CD14-positive monocyte (primary cell): ENCODE measurements around the gene ANXA1. TPM values are rescaled to one million over a fixed set of nuclear protein-coding genes. Genes with fewer than 3 reads are reported as not detected.

Experiments
- DNase-seq, 3 donors: peaks; one replicate each; pipeline ENCODE4 v3.0.0-alpha.2; 2011 to 2022
- H2AFZ ChIP-seq: 2 replicates; pipeline ENCODE4 v1.6.0; 2012; ENCODE audit warnings: mild to moderate bottlenecking, low read depth, low read length, inconsistent platforms; ENCODE audit not compliant: insufficient read depth, poor library complexity, severe bottlenecking
- H3K27ac ChIP-seq, 2 donors: 1 replicate in 1 of 2; 2 replicates in 1 of 2; pipeline ENCODE4 v1.5.1; 2012 to 2013; ENCODE audit warnings: low read length in 2 of 2, control low read depth in 1 of 2, inconsistent platforms in 1 of 2, low read depth in 1 of 2, mild to moderate bottlenecking in 1 of 2
- H3K27me3 ChIP-seq, 2 donors: one replicate each; pipeline versions ENCODE4 v1.6.0 to v1.6.1; 2011 to 2013; ENCODE audit warnings: low read length in 2 of 2; ENCODE audit not compliant: control insufficient read depth in 2 of 2, insufficient read depth in 2 of 2
- H3K36me3 ChIP-seq, 2 donors: replicated peaks in 1 of 2; 1 replicate in 1 of 2; 2 replicates in 1 of 2; pipeline versions ENCODE4 v1.5.1 to v1.6.1; 2012 to 2013; ENCODE audit warnings: low read length in 2 of 2, control low read depth in 1 of 2, inconsistent platforms in 1 of 2, mild to moderate bottlenecking in 1 of 2; ENCODE audit not compliant: insufficient read depth in 2 of 2, control insufficient read depth in 1 of 2
- H3K4me1 ChIP-seq, 2 donors: 1 replicate in 1 of 2; 2 replicates in 1 of 2; pipeline versions ENCODE4 v1.5.1 to v1.6.1; 2012 to 2013; ENCODE audit warnings: low read length in 2 of 2, control low read depth in 1 of 2, inconsistent platforms in 1 of 2, mild to moderate bottlenecking in 1 of 2, moderate library complexity in 1 of 2; ENCODE audit not compliant: insufficient read depth in 2 of 2, control insufficient read depth in 1 of 2
- H3K4me2 ChIP-seq: replicated peaks from 2 replicates; pipeline ENCODE3; 2012; ENCODE audit warnings: low read length, moderate library complexity, mild to moderate bottlenecking; ENCODE audit not compliant: poor library complexity, severe bottlenecking; ENCODE audit errors: extremely low read depth
- H3K4me3 ChIP-seq, 3 experiments: fragments of 200-600 bp in 1 of 3; sonication (generic) in 1 of 3; replicated peaks in 1 of 3; 1 replicate in 2 of 3; 2 replicates in 1 of 3; pipeline ENCODE4 v1.5.1; 2011 to 2013; ENCODE audit warnings: low read length in 3 of 3, mild to moderate bottlenecking in 3 of 3, control low read depth in 2 of 3, low read depth in 2 of 3, inconsistent platforms in 1 of 3, moderate library complexity in 1 of 3
- H3K79me2 ChIP-seq: 2 replicates; pipeline ENCODE4 v1.6.0; 2012; ENCODE audit warnings: mild to moderate bottlenecking, control low read depth, inconsistent platforms, low read length, moderate library complexity; ENCODE audit not compliant: insufficient read depth
- H3K9ac ChIP-seq: 2 replicates; pipeline ENCODE4 v1.6.0; 2017; ENCODE audit warnings: low read length, mild to moderate bottlenecking; ENCODE audit not compliant: insufficient read depth, poor library complexity, severe bottlenecking
- H3K9me3 ChIP-seq, 2 donors: replicated peaks in 1 of 2; 1 replicate in 1 of 2; 2 replicates in 1 of 2; pipeline versions ENCODE4 v1.5.1 to v1.6.1; 2012 to 2013; ENCODE audit warnings: low read length in 2 of 2, control low read depth in 1 of 2; ENCODE audit not compliant: control insufficient read depth in 1 of 2, insufficient read depth in 1 of 2
- H4K20me1 ChIP-seq: 2 replicates; pipeline ENCODE4 v1.6.0; 2012; ENCODE audit warnings: mild to moderate bottlenecking, low read length, control low read depth, moderate library complexity; ENCODE audit not compliant: insufficient read depth
- H3K27ac Mint-ChIP-seq, 7 donors: one replicate each; pipeline ENCODE4 v1.8.0; 2020; ENCODE audit warnings: mild to moderate bottlenecking in 7 of 7, mixed read lengths in 7 of 7, moderate library complexity in 6 of 7, inconsistent platforms in 2 of 7
- H3K27me3 Mint-ChIP-seq, 3 donors: one replicate each; pipeline ENCODE4 v1.8.0; 2021 to 2022; ENCODE audit warnings: low read depth in 3 of 3, mild to moderate bottlenecking in 3 of 3, mixed read lengths in 3 of 3, moderate library complexity in 3 of 3, inconsistent platforms in 1 of 3
- H3K36me3 Mint-ChIP-seq, 2 donors: one replicate each; pipeline ENCODE4 v1.8.0; 2020; ENCODE audit warnings: mixed read lengths in 2 of 2, inconsistent platforms in 1 of 2, mild to moderate bottlenecking in 1 of 2
- H3K4me1 Mint-ChIP-seq: one replicate; pipeline ENCODE4 v1.8.0; 2020; ENCODE audit warnings: mild to moderate bottlenecking, mixed read lengths
- H3K4me3 Mint-ChIP-seq, 2 donors: one replicate each; pipeline ENCODE4 v1.8.0; 2020; ENCODE audit warnings: mild to moderate bottlenecking in 2 of 2, mixed read lengths in 2 of 2, moderate library complexity in 1 of 2
- H3K9me3 Mint-ChIP-seq, 7 donors: one replicate each; pipeline ENCODE4 v1.8.0; 2020 to 2022; ENCODE audit warnings: mixed read lengths in 7 of 7, mild to moderate bottlenecking in 6 of 7, moderate library complexity in 6 of 7, inconsistent platforms in 2 of 7
- WGBS: methylation state at CpG from one replicate; pipeline ENCODE4 v1.1.5; 2013; ENCODE audit warnings: missing lambda C conversion rate; ENCODE audit not compliant: insufficient coverage; 5-methylcytosine and 5-hydroxymethylcytosine counted together
- intact Hi-C, 2 donors: fragments of 100-400 bp; cut with micrococcal nuclease; formaldehyde crosslinking; loops; one replicate each; pipeline versions ENCODE4 v1.15.0 to v1.15.1; 2023
- polyA plus RNA-seq, 3 donors: library from polyadenylated mRNA; depleted of rRNA in 1 of 3; unstranded in 2 of 3; stranded (reverse) in 1 of 3; fragments of 300-500 nt in 2 of 3; fragments of >200 nt in 1 of 3; fragmentation: Illumina TruSeq in 2 of 3; gene quantifications; 1 replicate in 2 of 3; 2 replicates in 1 of 3; pipeline ENCODE4 v1.2.3, GENCODE V29; 2012 to 2021
- TF ChIP-seq, protein P1 (sequence below): fragments of 200-600 bp; IDR thresholded peaks from one replicate; pipeline ENCODE4 v1.8.0; 2022; ENCODE audit warnings: antibody characterized with exemption, mild to moderate bottlenecking

Gene ANXA1
- polyA plus RNA-seq, 3 donors: 992 to 1,546 (median 1,157) TPM

DNA sequence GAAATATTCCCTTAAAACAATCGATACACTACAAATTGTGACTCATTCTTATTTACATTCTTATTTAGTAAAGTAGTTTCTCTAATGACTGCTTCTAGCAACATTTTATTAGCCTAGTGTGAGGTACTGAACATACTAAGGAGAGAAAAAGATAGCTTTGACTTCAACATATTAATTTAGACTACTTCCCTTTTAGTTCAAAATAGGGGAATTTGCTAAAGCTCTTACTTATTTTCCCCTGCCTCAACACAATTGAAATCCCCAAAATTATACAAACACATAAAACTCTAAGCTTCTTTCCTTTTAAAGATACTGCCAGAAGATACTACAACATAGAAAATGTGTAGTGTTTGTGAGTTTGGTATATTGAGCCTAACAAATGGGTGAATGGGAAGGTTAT, 55.2 kb downstream of the ANXA1 start:
- no peak overlapping the region for H3K27ac ChIP-seq
- no peaks in the 10 kb centered on the region for H4K20me1 ChIP-seq
- no peak overlapping the region for H3K4me2 ChIP-seq
- Mint-ChIP-seq H3K27me3 (peaks cover 0 to 4% (median 3%) of the 10 kb centered on the region in 3 donors), H3K4me1 (peaks cover 20% of the 10 kb centered on the region), H3K36me3 (no peaks in the 10 kb centered on the region), H3K9me3 (peaks cover 0 to 3% (median 0%) of the 10 kb centered on the region in 7 donors), H3K4me3 (no peak overlapping the region), H3K27ac (peak overlapping the region in 1 of 7 donors; percentile 68)
- H3K4me3 ChIP-seq: no peak overlapping the region
- no peak overlapping the region for H3K9ac ChIP-seq
- DNase-seq: peak in 1 of 3 donors; percentile 20
- H3K36me3 ChIP-seq: no peaks in the 10 kb centered on the region
- TF ChIP-seq, protein P1, sequence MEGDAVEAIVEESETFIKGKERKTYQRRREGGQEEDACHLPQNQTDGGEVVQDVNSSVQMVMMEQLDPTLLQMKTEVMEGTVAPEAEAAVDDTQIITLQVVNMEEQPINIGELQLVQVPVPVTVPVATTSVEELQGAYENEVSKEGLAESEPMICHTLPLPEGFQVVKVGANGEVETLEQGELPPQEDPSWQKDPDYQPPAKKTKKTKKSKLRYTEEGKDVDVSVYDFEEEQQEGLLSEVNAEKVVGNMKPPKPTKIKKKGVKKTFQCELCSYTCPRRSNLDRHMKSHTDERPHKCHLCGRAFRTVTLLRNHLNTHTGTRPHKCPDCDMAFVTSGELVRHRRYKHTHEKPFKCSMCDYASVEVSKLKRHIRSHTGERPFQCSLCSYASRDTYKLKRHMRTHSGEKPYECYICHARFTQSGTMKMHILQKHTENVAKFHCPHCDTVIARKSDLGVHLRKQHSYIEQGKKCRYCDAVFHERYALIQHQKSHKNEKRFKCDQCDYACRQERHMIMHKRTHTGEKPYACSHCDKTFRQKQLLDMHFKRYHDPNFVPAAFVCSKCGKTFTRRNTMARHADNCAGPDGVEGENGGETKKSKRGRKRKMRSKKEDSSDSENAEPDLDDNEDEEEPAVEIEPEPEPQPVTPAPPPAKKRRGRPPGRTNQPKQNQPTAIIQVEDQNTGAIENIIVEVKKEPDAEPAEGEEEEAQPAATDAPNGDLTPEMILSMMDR: no peak
- no peaks in the 10 kb centered on the region for H3K27me3 ChIP-seq
- H2AFZ ChIP-seq: no peak overlapping the region
- H3K4me1 ChIP-seq: peaks cover 8 to 18% of the 10 kb centered on the region in 2 donors
- intact Hi-C loops: no loop called here
- H3K9me3 ChIP-seq: no peaks in the 10 kb centered on the region
- no peaks in the 10 kb centered on the region for H3K79me2 ChIP-seq
- no CpG with 5 or more reads among the region's 1 CpG for WGBS

DNA sequence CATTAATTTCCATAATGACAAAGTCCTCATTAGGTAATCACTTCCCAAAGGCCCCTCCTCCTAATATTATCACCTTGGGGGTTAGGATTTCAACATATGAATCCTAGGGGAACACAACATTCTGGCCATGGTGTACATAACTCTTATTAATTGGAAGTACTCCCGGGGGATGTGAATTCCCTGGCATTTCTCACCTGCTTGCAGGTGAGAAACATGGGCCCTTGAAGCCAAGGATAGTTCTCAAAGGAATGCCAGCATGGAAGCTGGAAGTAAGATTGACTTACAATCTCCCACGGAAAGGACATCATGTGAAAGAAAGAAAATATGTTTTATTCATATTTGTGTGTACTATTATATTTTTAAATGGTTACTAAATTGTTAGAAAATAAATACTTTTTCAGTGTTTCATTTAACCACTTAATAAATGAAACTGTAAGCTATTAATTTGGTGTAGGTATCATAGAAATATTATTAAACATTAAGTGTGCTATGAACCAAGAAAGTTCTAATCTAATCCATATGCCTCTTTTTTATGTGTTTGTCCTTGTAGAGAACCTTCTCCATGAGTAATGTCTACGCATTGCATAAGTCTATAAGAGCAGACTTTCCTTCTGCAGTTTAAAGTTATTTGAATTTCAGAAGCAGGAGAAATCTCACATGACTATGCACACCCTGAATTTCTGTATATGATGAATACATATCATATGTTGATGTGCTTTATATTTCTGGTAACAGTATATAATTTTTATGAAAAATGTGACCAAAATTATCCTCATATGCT, 59.4 kb downstream of the ANXA1 start:
- Histone ChIP-seq H2AFZ (no peak overlapping the region), H3K9me3 (no peaks in the 10 kb centered on the region), H3K4me1 (peaks cover 4 to 11% of the 10 kb centered on the region in 2 donors), H3K27ac (no peak overlapping the region), H3K36me3 (no peaks in the 10 kb centered on the region), H4K20me1 (no peaks in the 10 kb centered on the region), H3K4me3 (no peak overlapping the region), H3K27me3 (no peaks in the 10 kb centered on the region), H3K9ac (no peak overlapping the region), H3K79me2 (no peaks in the 10 kb centered on the region), H3K4me2 (no peak overlapping the region)
- Mint-ChIP-seq H3K27me3 (peaks cover 0 to 4% (median 3%) of the 10 kb centered on the region in 3 donors), H3K9me3 (peaks cover 0 to 2% (median 0%) of the 10 kb centered on the region in 7 donors), H3K36me3 (no peaks in the 10 kb centered on the region), H3K27ac (no peak overlapping the region), H3K4me1 (peaks cover 21% of the 10 kb centered on the region), H3K4me3 (no peak overlapping the region)
- WGBS: 100% methylated on average over 1 of the region's 3 CpGs
- intact Hi-C loops: no loop called here
- TF ChIP-seq, protein P1: no peak
- DNase-seq: no peak
